Fibroblast of gingiva (primary cell): ENCODE measurements around the gene DDIAS.
"Not testable (repeated sequence)": the region's sequence is repeated elsewhere in the genome, so short reads cannot be mapped to it uniquely, and the experiment has no call there.

Experiments
- DNase-seq: peaks from one replicate; pipeline ENCODE4 v3.0.0-alpha.2; 2011; ENCODE audit warnings: low read depth

The DDIAS gene

DNA sequence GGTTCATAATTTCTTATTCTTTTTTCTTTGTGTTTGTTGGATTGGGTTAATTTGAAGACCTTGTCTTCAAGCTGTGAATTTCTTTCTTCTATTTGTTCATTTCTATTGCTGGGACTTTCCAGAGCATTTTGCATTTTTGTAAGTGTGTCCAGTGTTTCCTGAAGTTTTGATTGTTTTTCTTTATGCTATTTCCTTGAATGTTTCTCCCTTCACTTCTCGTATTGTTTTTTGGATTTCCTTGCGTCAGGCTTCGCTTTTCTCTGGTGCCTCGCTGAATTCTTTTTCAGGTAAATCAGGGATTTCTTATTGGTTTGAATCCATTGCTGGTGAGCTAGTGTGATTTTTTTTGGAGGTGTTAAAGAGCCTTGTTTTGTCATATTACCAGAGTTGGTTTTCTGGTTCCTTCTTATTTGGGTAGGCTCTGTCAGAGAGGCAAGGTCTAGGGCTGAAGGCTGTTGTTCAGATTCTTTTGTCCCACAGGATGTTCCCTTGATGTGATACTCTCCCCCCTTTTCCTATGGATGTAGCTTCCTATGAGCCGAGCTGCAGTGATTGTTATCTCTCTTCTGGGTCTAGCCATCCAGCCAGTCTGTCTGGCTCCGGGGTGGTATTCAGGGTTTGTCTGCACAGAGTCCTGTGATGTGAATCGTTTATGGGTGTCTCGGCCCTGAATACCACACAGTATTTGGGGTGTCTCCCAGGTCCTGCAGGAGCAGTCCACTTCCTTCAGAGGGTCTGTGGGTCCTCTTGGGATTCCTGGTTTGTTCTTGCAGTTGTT, 21.0 kb downstream of the DDIAS start:
- not testable (repeated sequence) for DNase-seq

DNA sequence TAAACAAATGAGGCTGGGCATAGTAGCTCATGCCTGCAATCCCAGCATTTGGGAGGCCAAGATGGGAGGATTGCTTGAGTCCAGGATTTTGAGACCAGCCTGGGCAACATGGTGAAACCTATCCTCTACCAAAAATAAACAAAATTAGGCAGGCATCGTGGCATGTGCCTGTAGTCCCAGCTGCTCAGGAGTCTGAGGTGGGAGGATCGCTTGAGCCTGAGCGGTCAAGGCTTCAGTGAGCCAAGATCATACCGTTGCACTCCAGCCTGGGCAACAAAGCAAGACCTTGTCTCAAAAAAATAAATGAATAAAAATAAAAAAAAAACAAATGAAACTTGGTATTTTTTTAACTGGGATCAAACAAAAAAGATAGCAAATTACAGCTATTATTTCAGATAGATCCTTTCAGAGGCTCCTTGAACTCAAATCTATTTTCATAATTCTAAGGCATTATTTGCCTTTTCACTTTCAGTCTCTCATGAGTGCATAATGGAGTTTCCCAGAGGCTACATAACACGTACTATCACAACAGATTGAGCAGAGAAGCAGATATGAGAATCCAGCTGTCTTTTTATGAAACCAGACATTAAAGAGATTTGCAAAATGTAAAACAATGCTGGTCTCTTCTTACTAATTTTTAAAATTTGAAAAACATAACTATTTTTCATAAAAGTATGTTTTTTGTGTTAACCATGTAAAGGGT, 23.1 kb downstream of the DDIAS start:
- no peak for DNase-seq

DNA sequence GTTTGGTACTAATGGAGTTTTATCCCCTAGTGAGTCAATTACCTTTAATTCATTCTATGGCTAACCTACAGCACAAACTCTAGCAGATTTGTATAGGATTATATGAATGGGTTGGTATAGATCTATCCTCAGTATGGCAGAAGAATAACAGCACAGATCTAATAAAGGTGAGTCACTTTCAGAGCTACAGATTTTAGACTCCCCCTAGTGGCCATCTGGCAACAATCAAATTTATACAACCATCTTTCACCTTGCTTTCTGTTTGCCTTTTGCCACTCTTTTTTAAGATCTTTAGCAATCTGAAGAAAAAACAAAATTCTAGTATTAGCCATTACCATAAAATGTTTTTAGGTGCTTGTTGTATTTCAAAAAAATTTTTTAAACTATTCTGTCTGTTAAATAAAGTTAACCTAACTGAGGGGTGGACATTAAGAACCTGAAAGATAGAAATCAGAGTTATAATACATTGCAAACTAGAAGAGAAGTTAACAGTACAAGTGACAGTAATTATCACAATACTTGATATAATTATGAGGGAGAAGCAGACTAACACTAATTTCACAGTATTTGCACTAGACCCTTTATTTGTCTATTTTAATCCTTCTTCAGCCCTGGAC, 25.8 kb downstream of the DDIAS start:
- DNase-seq, result peak; percentile 26

DNA sequence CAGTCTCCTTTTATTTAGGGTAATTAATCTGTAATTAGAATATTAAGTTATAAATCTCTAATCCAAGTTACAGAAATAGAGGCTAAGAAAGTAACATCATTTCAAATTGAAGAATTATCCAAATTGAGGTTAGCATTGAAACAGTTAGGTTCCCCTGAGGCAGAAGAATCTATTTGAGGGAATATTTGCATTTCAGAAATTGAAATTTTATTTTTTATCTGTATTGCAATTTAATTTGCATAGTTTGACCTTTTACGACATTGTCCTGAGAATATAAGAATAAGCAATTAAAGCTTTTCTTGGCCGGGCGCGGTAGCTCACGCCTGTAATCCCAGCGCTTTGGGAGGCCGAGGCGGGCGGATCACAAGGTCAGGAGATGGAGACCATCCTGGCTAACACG, 27.6 kb downstream of the DDIAS start:
- no peak for DNase-seq

DNA sequence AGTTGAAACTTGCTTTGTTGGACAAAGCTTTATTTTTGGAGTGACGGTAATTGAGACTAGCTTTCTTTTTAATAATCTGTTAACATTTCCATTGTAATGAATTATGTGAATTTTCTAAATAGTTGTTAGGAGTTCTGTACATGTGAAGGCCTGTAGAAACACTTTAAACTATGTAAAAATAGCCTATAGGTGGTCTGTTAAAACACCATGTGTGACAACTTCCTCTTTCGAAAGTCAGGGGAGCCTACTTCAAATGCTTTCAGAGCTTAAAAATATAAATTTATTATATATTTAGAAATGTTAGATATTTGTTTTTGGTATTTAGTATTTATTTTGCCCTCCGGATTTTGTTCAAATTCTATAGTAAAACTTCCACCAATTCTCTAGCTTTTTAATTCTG, 28.7 kb downstream of the DDIAS start:
- no peak for DNase-seq

DNA sequence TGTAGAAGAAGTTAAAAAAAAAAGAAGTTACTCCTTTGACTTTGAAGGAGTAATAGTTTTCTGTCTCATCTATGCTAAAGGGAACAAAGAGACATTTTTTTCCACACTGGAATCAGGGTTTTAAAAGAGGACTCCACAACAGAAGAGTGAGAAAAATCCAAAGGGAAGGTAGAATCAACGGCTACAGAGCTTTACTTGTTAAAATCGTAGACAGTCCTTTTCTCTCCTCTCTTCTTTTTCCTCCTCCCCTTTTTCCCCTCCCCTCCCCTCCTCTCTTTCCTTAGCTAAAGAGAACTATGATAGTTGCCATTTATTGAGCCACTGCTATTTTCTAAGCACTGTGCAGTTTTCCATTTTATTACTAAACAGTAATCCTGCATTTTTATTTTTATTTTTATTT, 29.2 kb downstream of the DDIAS start:
- no peak for DNase-seq

DNA sequence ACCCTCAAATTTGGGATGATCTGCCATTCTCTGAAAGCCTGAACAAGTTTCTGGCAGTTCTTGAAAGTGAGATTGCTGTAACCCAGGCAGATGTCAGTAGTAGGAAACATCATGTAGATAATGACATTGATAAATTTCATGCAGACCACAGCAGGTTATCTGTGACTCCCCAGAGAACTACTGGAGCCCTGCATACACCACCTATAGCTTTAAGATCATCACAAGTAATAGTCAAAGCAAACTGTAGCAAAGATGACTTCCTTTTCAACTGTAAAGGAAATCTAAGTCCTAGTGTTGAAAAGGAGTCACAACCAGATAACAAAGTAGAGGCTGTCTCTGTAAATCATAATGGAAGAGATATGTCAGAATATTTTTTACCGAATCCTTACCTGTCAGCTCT, 31.0 kb downstream of the DDIAS start:
- no peak for DNase-seq

DNA sequence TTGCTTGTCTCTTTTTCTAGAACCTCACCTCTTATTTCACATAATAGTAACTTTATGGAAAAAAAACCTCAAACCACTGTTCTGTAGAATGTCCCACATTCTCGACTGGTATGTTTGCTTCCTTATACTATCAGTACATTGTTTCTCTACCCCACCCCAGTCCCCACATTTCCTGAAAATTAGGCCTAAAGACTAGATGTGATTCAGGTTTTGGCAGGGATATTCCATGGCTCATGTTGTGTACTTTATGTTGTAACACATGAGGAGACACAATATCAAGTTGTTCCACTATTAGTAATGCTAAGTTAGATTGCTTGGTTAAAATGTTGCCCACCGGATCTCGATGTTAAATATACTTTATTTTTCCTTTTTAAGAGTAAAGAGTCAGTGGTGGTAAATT, 34.7 kb downstream of the DDIAS start:
- peak; percentile 8 for DNase-seq

DNA sequence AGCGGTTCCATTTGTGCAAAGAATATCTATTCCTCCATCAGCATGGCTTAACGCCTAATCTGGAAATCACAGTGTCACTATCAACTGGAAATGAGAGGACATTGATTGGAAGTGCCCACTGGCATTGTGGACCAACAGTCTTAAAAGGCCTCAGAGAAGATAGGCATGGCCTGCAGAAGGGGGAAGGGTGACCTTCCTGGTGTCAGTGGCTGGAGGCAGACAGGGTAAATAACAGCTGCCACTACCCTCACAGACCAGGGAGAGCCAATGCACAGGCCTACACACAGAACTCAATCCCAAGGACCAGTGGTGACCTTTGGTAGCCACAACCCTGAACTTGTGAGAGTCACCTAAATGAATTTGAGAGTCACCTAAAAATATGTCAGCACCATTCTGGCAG, 36.0 kb downstream of the DDIAS start:
- DNase-seq, result no peak

DNA sequence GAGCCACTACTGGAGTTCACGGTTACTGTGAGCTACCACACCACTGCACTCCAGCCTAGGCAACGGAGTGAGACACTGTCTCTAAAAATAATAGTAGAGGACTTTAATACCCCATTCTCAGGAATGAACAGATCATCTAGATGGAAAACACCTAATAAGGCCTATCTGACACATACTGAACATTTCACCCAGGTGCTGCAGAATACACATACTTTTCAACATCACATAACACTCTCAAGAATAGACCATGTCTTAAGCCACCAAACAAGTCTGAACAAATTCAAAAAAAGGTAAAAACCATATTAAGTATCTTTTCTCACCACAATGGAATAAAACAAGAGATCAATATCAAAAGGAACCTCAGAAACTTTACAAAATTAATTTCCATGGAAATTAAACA, 37.9 kb downstream of the DDIAS start:
- DNase-seq, result no peak

DNA sequence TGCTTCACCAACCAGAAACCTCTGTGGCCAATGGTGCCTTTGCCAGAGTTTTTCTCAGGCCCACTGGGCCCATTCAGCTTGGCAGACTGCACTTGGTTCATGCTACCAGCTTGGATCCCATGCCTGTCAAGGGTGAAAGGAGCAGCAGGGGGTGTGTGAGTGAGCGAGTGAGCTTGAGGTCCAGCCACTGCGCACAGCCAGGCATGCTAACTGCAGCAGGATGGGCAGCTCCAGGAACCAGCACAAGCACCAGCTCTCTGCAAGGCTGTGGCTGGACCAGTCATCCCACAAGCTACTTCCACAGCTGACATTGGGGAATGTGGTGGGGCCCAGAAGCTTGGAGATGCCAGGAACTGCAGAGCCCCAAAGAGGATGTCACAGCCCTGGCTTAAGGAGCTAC, 40.8 kb downstream of the DDIAS start:
- no peak for DNase-seq

DNA sequence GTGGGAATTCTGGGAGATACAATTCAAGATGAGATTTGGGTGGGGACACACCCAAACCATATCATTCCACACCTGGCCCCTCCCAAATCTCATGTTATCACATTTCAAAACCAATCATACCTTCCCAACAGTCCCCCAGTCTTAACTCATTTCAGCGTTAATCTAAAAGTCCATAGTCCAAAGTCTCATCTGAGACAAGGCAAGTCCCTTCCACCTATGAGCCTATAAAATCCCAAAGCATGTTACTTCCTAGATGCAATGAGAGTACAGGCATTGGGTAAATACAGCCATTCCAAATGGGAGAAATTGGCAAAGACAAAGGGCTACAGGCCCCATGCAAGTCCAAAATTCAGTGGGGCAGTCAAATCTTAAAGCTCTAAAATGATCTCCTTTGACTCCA, 41.9 kb downstream of the DDIAS start:
- not testable (repeated sequence) for DNase-seq

DNA sequence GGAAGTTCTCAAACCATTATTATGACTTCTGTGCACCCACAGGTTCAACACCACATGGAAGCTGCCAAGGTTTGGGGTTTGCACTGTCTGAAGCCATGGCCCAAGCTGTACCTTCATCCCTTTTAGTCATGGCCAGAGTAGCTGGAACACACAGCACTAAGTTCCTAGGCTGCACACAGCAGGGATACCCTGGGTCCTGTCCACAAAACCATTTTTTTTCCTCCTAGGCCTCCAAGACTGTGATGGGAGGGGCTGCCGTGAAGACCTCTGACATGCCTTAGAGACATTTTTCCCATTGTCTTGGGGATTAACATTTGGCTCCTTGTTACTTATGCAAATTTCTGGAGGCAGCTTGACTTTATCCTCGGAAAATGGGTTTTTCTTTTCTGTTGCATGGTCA, 42.7 kb downstream of the DDIAS start:
- DNase-seq, result no peak

DNA sequence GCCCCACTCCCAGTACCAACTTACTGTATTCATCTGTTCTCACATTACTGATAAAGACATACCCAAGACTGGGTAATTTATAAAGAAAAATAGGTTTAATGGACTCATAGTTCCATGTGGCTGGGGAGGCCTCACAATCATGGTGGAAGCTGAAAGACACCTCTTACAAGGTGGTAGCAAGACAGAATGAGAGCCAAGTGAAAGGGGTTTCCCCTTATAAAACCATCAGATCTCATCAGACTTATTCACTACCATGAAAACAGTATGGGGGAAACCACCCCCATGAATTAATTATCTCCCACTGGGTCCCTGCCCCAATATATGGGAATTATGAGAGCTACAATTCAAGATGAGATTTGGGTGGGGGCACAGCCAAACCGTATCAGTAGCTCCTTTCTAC, 43.5 kb downstream of the DDIAS start:
- DNase-seq, result not testable (repeated sequence)

DNA sequence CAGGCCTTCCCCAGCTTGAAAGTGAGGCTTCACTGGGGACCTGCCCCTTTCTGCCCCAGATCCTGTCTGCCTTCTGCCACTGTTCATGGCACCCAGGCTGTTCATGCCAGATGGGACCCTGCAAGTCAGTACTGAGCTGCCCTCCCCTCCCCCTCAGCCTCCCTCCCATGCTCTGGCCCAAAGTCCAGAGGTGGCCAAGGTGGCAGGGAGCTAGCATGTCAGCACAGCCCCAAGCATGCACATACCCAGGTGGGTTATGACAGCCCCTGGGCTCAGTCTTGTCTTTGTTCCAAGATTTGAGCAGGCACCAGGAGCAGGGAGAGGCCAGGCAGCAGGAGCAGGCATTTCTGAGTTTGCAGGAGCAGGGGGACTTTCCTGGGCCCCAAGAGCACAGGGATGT, 44.1 kb downstream of the DDIAS start:
- no peak for DNase-seq

DNA sequence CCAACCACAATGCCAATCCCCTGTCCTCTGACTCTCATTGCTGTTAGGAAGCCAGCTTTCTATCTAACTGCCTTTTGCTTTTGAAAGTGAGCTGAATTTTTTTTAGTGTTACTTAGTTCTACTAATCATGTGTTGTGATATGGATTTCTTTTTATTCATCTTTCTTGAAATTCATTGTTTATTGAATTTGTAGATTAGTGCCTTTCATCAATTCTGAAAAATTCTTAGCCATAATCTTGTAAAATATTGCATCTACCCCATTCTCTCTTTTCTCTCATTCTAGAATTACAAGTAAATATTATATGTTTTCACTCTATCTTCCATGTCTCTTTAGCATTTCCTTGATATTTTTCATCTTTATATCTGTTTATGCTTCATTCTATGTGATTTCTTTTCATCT, 47.8 kb downstream of the DDIAS start:
- DNase-seq, result no peak

DNA sequence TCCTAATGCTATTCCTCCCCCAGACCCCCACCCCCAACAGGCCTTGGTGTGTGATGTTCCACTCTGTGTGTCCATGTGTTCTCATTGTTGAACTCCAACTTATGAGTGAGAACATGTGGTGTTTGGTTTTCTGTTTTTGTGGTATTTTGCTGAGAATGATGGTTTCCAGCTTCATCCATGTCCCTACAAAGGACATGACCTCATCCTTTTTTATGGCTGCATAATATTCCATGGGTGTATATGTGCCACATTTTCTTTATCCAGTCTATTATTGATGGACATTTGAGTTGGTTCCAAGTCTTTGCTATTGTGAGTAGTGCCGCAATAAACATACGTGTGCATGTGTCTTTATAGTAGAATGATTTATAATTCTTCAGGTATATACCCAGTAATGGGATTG, 49.0 kb downstream of the DDIAS start:
- not testable (repeated sequence) for DNase-seq

DNA sequence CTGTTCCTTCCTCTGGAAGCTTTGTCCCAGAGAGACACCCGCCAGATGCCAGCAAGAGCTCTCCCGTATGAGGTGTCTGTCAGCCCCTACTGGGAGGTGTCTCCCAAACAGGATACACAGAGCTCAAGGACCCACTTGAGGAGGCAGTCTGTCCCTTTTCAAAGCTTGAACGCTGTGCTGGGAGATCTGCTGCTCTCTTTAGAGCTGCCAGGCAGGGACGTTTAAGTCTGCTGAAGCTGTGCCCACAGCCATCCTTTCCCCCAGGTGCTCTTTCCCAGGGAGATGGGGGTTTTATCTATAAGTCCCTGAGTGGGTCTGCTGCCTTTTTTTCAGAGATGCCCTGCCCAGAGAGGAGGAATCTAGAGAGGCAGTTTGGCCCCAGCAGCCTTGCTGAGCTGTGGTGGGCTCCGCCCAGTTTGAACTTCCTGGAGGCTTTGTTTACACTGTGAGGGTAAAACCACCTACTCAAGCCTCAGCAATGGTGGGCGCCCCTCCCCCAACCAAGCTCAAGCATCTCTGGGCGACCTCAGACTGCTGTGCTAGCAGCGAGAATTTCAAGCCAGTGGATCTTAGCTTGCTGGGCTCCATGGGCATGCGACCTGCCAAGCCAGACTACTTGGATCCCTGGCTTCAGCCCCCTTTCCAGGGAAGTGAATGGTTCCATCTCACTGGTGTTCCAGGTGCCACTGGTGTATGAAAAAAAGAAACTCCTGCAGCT, 54.4 kb downstream of the DDIAS start:
- DNase-seq, result not testable (repeated sequence)

DNA sequence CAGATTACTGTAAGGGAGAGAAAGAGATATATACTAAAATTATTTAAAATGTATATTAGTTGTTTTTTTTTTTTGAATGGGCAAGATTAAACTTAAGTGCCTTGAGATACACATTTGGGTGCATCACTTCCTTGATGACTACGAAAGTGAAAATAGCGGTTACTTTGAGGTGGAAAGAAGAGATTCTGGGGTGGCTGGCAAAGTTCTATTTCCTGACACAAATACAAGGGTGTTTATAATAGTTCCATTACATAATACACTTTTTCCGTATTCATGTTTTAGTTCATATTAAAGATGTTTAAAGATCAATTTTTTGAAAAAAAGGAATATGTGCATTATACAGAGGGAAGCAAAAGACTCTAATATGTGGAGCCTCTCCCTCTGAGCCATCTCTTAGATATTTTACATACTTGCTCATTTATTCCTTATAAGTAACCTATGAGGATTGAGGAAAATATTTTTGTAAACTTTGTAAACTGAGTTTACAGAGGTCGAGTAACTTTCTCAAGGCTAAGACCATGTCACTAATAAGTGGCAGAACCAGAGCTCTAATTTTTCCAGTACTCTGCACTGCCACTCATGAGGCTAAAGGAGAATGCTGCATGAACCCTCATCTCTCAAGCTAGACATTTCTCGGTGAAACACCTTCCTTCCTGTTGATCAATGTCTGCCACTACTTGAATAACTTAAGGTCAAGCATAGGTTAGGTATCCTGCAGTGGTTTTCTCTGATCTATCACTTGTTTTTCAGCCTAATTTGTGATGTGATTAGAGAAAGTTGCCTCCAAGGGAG, 58.6 kb downstream of the DDIAS start:
- DNase-seq, result no peak

DNA sequence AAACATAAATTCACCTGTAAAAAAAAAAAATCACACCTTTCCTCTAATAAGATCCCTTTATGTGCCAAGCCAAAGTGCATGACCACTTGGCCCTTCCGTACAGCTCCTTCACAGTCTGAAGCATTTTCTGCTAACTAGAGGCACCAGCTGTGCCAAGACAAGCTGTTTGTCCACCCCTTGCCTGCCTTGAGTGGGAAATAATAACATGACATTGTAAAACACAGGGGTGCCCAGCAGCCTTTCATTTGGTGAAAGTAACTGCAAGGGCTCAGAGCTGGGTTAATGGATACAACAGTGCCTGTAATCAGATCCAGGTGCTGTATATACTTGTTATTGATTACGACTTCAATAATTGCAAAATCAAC, 59.2 kb downstream of the DDIAS start:
- no peak for DNase-seq

DNA sequence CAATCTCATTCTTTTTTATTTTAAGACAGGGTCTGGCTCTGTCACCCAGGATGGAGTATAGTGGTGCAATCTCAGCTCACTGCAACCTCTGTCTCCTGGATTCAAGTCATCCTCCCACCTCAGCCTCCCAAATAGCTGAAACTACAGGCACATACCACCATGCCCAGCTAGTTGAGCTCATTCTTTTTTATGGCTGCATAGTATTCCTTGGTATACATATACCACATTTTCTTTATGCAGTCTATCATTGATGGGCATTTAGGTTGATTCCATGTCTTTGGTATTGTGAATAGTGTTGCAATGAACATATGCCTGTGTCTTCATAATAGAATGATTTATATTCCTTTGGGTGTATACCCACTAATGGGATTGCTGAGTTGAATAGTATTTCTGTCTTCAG, 60.5 kb downstream of the DDIAS start:
- DNase-seq, result not testable (repeated sequence)

DNA sequence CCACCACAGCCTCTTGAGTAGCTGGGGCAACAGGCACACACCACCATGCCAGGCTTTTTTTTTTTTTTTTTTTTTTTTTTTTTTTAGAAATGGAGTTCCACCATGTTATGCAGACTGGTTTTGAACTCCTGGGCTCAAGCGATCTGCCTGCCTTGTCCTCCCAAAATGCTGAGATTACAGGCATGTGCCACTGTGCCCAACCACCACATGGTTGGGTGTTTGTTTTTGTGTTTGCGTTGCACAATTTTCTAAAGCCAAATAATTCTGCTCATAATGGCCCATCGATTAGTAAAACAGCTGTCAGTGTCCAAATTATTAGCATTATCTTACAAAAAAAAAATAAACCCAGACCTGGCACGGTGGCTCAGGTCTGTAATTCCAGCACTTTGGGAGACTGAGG, 65.8 kb downstream of the DDIAS start:
- DNase-seq, result no peak
